Common myeloid progenitor, CD34-positive (primary cell): ENCODE results near the gene AAK1.
"Not testable (repeated sequence)": the region's sequence is repeated elsewhere in the genome, so short reads cannot be mapped to it uniquely, and the experiment has no call there.

Source experiments
- CTCF ChIA-PET: fragments of 350-600 bp; sonication (Branson Sonifier 250); formaldehyde crosslinking; loops from one replicate; lab custom pipeline; 2021; ENCODE audit warnings: antibody characterized with exemption; lab: Charles Lee
- POLR2A ChIA-PET: fragments of 350-600 bp; sonication (Branson Sonifier 250); formaldehyde crosslinking; loops from one replicate; lab custom pipeline; 2021; ENCODE audit warnings: antibody characterized with exemption; lab: Charles Lee
- DNase-seq, 3 donors: peaks; one replicate each; pipeline versions ENCODE4 v3.0.0 to v3.0.0-alpha.2; 2013
- H3K27ac ChIP-seq, 2 experiments: 1 replicate in 1 of 2; 2 replicates in 1 of 2; pipeline ENCODE4 v1.7.0; 2013; ENCODE audit warnings: inconsistent platforms in 2 of 2, low read length in 2 of 2, mild to moderate bottlenecking in 2 of 2, low read depth in 1 of 2, moderate library complexity in 1 of 2; ENCODE audit not compliant: severe bottlenecking in 2 of 2, insufficient read depth in 1 of 2, poor library complexity in 1 of 2
- H3K27me3 ChIP-seq, 5 experiments: replicated peaks in 2 of 5; 1 replicate in 3 of 5; 2 replicates in 2 of 5; pipeline versions ENCODE4 v1.6.1 to v1.7.0; 2013; ENCODE audit warnings: low read length in 4 of 5, mild to moderate bottlenecking in 2 of 5, moderate library complexity in 2 of 5, inconsistent platforms in 1 of 5; ENCODE audit not compliant: insufficient read depth in 5 of 5, control insufficient read depth in 4 of 5
- H3K36me3 ChIP-seq, 4 experiments: 1 replicate in 2 of 4; 2 replicates in 2 of 4; pipeline versions ENCODE4 v1.6.1 to v1.7.0; 2013; ENCODE audit warnings: low read length in 3 of 4, control low read depth in 1 of 4, mild to moderate bottlenecking in 1 of 4; ENCODE audit not compliant: control insufficient read depth in 4 of 4, insufficient read depth in 4 of 4
- H3K4me1 ChIP-seq, 4 experiments: 1 replicate in 3 of 4; 2 replicates in 1 of 4; pipeline versions ENCODE4 v1.6.1 to v1.7.1; 2013; ENCODE audit warnings: low read length in 3 of 4, mild to moderate bottlenecking in 3 of 4, control low read depth in 1 of 4, inconsistent platforms in 1 of 4, moderate library complexity in 1 of 4; ENCODE audit not compliant: control insufficient read depth in 4 of 4, insufficient read depth in 4 of 4; ENCODE audit errors: control extremely low read depth in 1 of 4
- H3K4me3 ChIP-seq, 7 experiments: 1 replicate in 4 of 7; 2 replicates in 3 of 7; pipeline versions ENCODE4 v1.5.1 to v1.7.0; 2013; ENCODE audit warnings: mild to moderate bottlenecking in 7 of 7, low read length in 6 of 7, moderate library complexity in 6 of 7, inconsistent platforms in 2 of 7, low read depth in 2 of 7, control low read depth in 1 of 7; ENCODE audit not compliant: insufficient read depth in 4 of 7, control insufficient read depth in 1 of 7; ENCODE audit errors: extremely low read depth in 1 of 7
- H3K9me3 ChIP-seq, 5 experiments: 1 replicate in 4 of 5; 2 replicates in 1 of 5; pipeline versions ENCODE4 v1.6.1 to v1.7.1; 2013; ENCODE audit warnings: low read length in 4 of 5, mild to moderate bottlenecking in 2 of 5, inconsistent platforms in 1 of 5, low read depth in 1 of 5, moderate library complexity in 1 of 5; ENCODE audit not compliant: control insufficient read depth in 4 of 5, insufficient read depth in 2 of 5; ENCODE audit errors: control extremely low read depth in 1 of 5
- WGBS: methylation state at CpG from one replicate; pipeline ENCODE4 v1.1.5; 2013; ENCODE audit not compliant: insufficient coverage; 5-methylcytosine and 5-hydroxymethylcytosine counted together

AAK1 gene

DNA sequence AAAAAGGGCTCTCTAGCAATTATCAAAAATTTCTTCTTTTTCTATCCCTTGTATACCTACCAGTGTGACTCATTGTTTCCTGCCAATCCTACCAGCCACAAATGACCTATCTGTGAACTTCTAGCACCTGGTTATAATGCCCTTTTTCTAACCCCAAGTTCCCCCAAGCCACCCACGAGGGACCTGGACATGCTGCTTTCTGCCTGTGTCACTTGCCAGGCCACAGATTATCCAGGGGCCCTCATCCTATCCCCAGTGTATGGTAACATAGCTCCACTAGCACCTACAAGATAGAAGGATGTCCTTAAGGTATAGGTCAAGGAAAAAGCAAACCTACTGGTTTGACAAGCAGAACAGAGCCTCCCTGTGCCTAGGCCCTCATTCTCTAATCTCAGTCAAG, 26.8 kb downstream of the AAK1 start:
- Histone ChIP-seq H3K9me3 (peaks cover 0 to 10% (median 0%) of the 10 kb centered on the region in 5 experiments), H3K36me3 (peaks cover 0 to 16% (median 8%) of the 10 kb centered on the region in 4 experiments), H3K27ac (no peak overlapping the region), H3K4me1 (peaks cover 22 to 39% (median 37%) of the 10 kb centered on the region in 4 experiments), H3K27me3 (no peaks in the 10 kb centered on the region), H3K4me3 (no peak overlapping the region)
- ChIA-PET CTCF (interaction anchor here (1.9 kb wide), 1 partner anchor 51 kb away, joined by 6 read pairs; no protein-coding TSS in a partner anchor), POLR2A (no interaction called here)
- peak in 2 of 3 donors; percentile 55 to 76 for DNase-seq
- no CpG with 5 or more reads among the region's 1 CpG for WGBS

DNA sequence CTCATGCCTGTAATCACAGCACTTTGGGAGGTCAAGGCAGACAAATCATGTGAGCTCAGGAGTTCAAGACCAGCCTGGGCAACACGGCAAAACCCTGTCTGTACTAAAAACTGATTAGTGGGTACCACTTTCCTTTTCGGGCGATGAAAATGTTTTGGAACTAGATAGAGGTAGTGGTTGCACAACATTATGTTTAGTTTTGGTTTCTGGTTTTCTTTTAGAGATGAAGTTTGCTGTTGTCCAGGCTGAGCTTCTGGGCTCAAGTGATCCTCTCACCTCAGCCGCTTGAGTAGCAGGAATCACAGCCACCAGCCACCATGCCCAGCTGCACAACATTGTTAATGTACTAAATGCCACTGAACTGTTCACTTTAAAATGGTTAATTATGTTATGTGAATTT, 27.6 kb downstream of the AAK1 start:
- Histone ChIP-seq H3K27me3 (no peaks in the 10 kb centered on the region), H3K36me3 (peaks cover 0 to 16% (median 8%) of the 10 kb centered on the region in 4 experiments), H3K9me3 (peaks cover 0 to 10% (median 0%) of the 10 kb centered on the region in 5 experiments), H3K27ac (no peak overlapping the region), H3K4me3 (no peak overlapping the region), H3K4me1 (peaks cover 22 to 37% (median 36%) of the 10 kb centered on the region in 4 experiments)
- 89% methylated on average over 1 of the region's 4 CpGs for WGBS
- POLR2A ChIA-PET: no interaction called here
- no peak for DNase-seq
- CTCF ChIA-PET: interaction anchor here (1.9 kb wide), 1 partner anchor 51 kb away, joined by 6 read pairs; no protein-coding TSS in a partner anchor

DNA sequence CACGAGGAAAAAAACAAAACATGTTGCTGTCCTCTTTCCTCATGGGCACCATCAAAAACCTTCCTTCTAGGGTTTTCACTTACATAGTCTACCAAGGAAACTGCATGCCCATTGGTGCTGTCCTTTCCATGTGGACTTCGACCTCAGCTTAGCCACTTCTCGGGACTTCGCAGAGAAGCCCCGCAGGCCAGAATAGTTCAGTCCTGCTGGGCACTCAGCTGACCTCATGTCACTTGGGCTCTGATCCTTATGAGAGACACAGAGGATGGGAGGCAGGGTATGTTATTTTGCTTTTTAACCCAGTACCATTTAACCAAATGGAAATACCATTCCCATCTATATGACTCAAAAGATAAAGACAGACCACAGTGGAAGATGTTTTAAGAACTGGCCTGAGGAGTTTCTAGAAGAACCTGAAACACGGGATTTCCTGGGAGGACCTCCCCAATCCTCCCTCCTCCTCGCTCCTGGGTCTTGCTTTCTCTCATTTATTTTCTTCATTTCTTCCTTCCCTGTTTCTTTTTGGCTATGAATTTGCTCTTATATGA, 28.4 kb downstream of the AAK1 start:
- H3K9me3 ChIP-seq: peaks cover 0 to 13% (median 0%) of the 10 kb centered on the region in 5 experiments
- CTCF ChIA-PET: interaction anchor here (1.9 kb wide), 1 partner anchor 50 kb away, joined by 6 read pairs; no protein-coding TSS in a partner anchor
- H3K27ac ChIP-seq: no peak overlapping the region

DNA sequence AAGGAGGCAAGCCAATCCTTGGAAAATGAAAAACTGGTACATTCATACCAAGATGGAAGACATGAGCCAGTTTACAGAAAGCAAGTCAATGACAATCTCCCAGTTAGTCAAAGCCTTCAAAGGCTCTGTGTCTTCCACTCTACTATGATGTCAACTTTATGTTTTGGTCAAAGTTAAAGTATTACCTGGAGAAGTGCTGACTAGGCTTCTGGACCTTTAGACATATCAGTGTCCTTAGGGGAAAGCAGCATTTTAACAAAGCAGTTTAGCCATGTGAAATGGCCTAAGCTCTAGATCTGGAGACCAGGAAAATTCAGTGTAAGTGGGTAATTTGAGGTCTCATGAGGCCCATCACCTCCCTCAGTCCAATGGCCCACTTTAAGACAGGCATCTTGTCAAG, 30.8 kb downstream of the AAK1 start:
- Histone ChIP-seq H3K4me3 (no peak overlapping the region), H3K36me3 (peaks cover 0 to 16% (median 8%) of the 10 kb centered on the region in 4 experiments), H3K9me3 (peaks cover 0 to 15% (median 0%) of the 10 kb centered on the region in 5 experiments), H3K27me3 (no peaks in the 10 kb centered on the region), H3K27ac (no peak overlapping the region), H3K4me1 (peaks cover 0 to 10% (median 8%) of the 10 kb centered on the region in 4 experiments)
- POLR2A ChIA-PET: no interaction called here
- no peak for DNase-seq
- CTCF ChIA-PET: interaction anchor here (1.7 kb wide), 1 partner anchor 16 kb away, joined by 4 read pairs; no protein-coding TSS in a partner anchor

More for the DNA sequence above, 28.4 kb downstream of the AAK1 start:
- peaks cover 0 to 16% (median 8%) of the 10 kb centered on the region in 4 experiments for H3K36me3 ChIP-seq
- DNase-seq: no peak
- peaks cover 15 to 31% (median 28%) of the 10 kb centered on the region in 4 experiments for H3K4me1 ChIP-seq
- H3K27me3 ChIP-seq: no peaks in the 10 kb centered on the region
- POLR2A ChIA-PET: no interaction called here
- no peak overlapping the region for H3K4me3 ChIP-seq
- WGBS: 95% methylated on average over 4 of the region's 7 CpGs

DNA sequence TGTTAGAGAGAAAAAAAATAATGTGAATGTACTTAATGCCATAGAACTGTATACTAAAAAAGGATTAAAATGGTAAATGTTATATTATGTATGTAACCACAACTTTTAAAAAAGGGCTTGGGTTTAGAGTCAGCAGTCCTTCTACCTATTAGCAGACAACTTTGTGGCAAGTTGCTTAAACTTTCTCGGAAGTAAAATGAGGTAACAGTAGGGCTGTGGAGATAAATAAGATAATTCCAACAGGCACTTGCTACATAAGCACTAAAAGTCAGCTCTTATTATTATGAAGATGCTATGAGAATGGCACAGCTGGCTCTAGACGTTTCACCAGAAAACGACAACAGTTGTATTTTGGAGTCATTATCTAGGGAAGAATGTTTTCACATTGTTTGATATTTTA, 31.3 kb downstream of the AAK1 start:
- no CpG with 5 or more reads among the region's 3 CpGs for WGBS
- Histone ChIP-seq H3K9me3 (peaks cover 0 to 15% (median 0%) of the 10 kb centered on the region in 5 experiments), H3K4me1 (peaks cover 0 to 10% (median 8%) of the 10 kb centered on the region in 4 experiments), H3K4me3 (no peak overlapping the region), H3K27me3 (no peaks in the 10 kb centered on the region), H3K27ac (no peak overlapping the region), H3K36me3 (peaks cover 0 to 16% (median 8%) of the 10 kb centered on the region in 4 experiments)
- ChIA-PET CTCF (interaction anchor here (1.7 kb wide), 1 partner anchor 16 kb away, joined by 4 read pairs; no protein-coding TSS in a partner anchor), POLR2A (no interaction called here)
- DNase-seq: no peak

DNA sequence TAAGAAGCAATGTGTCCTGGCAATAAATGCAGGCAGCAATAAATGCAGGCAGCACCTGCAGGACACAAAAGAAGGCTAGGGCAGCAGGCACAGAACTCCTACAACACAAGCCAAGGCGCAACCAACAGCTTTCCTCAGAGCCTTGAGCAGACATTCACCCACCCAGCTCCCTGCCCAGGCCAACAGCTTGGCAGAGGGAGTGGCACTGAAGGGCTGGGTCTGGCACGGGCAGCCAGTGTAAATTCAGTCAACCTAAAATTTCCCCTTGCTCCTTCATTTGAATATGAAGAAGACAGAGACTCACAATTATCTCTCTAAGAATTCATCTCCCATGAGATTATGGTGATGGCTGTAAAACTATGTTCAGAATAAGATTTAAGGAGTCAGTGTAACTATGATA, 35.4 kb downstream of the AAK1 start:
- WGBS: 100% methylated on average over 1 of the region's 2 CpGs
- H3K36me3 ChIP-seq: peaks cover 0 to 6% (median 1%) of the 10 kb centered on the region in 4 experiments
- H3K9me3 ChIP-seq: peaks cover 0 to 18% (median 3%) of the 10 kb centered on the region in 5 experiments
- POLR2A ChIA-PET: no interaction called here
- no peak overlapping the region for H3K4me3 ChIP-seq
- H3K4me1 ChIP-seq: no peaks in the 10 kb centered on the region
- no peaks in the 10 kb centered on the region for H3K27me3 ChIP-seq
- H3K27ac ChIP-seq: no peak overlapping the region
- no peak for DNase-seq
- CTCF ChIA-PET: interaction anchor here (0.6 kb wide), 1 partner anchor 37 kb away, joined by 3 read pairs; no protein-coding TSS in a partner anchor

DNA sequence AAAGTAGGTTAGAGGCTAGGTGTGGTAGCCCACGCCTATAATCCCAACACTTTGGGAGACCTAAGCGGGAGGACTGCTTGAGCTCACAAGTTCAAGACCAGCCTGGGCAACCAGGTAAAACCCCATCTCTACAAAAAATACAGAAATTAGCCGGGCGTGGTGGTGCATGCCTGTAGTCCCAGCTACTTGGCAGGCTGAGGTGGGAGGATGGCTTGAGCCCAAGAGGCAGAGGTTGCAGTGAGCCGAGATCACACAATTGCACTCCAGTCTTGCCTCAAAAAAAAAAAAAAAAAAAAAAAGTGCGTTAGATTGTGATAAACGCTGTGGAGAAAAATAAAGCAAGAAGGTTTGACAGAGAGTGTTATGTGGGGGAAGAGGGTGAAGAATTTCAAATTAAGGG, 36.8 kb downstream of the AAK1 start:
- H3K9me3 ChIP-seq: peaks cover 0 to 18% (median 3%) of the 10 kb centered on the region in 5 experiments
- H3K36me3 ChIP-seq, H3K27ac ChIP-seq, DNase-seq, POLR2A ChIA-PET, H3K27me3 ChIP-seq, H3K4me3 ChIP-seq, CTCF ChIA-PET, H3K4me1 ChIP-seq: not testable (repeated sequence)
- 100% methylated on average over 2 of the region's 7 CpGs for WGBS
